ENCODE measurements around the gene TCF3. TPM values are rescaled to one million over a fixed set of nuclear protein-coding genes. Genes with fewer than 3 reads are reported as not detected.

Gene TCF3
- total RNA-seq, 2 experiments from 2014 or later = 124 to 126 TPM

GRCh38 chr19:1636325-1637236 is 15.8 kb downstream of the TCF3 start:
- Mint-ChIP-seq H3K27me3 (no peaks in the 10 kb centered on the region), H3K27ac (no peak overlapping the region), H3K9me3 (no peaks in the 10 kb centered on the region), H3K36me3 (ENCODE audit: low read depth) (peaks cover 15% of the 10 kb centered on the region), H3K4me1 (ENCODE audit: low read depth) (no peaks in the 10 kb centered on the region), H3K4me3 (no peak overlapping the region)
- ChIA-PET CTCF (interaction anchor here (1.0 kb wide), 1 partner anchor 36 kb away, joined by 3 read pairs; no protein-coding TSS in a partner anchor), POLR2A (interaction anchor here (1.2 to 1.5 kb wide), 3 partner anchors 14 to 26 kb away, joined by 3 to 4 read pairs (median 3); no protein-coding TSS in a partner anchor)
- DNase-seq = no peak
- ATAC-seq = no peak
- intact Hi-C loops (cut with micrococcal nuclease) = no loop called here
- no peak for TF ChIP-seq CTCF (IDR thresholded peaks at IDR 0.05)

GRCh38 chr19:1634938-1635243 is 17.5 kb downstream of the TCF3 start:
- CTCF ChIA-PET = interaction anchor here (1.1 kb wide), 1 partner anchor 38 kb away, joined by 3 read pairs; no protein-coding TSS in a partner anchor

GRCh38 chr19:1634242-1634937 is 18.0 kb downstream of the TCF3 start:
- DNase-seq (no peak), ATAC-seq (no peak)
- H3K9me3 Mint-ChIP-seq = no peaks in the 10 kb centered on the region
- peaks cover 12% of the 10 kb centered on the region for H3K36me3 Mint-ChIP-seq (ENCODE audit: low read depth)
- CTCF ChIA-PET = interaction anchor here (1.1 kb wide), 1 partner anchor 38 kb away, joined by 3 read pairs; no protein-coding TSS in a partner anchor
- TF ChIP-seq CTCF (IDR thresholded peaks at IDR 0.05) = no peak
- intact Hi-C loops (cut with micrococcal nuclease) = no loop called here
- no peaks in the 10 kb centered on the region for H3K27me3 Mint-ChIP-seq
- POLR2A ChIA-PET = interaction anchor here (1.3 kb wide), 1 partner anchor 16 kb away, joined by 5 read pairs; no protein-coding TSS in a partner anchor
- H3K4me3 Mint-ChIP-seq = no peak overlapping the region
- H3K27ac Mint-ChIP-seq = no peak overlapping the region
- no peaks in the 10 kb centered on the region for H3K4me1 Mint-ChIP-seq (ENCODE audit: low read depth)

More at GRCh38 chr19:1634938-1635243, 17.5 kb downstream of the TCF3 start:
- Mint-ChIP-seq H3K27ac (no peak overlapping the region), H3K27me3 (no peaks in the 10 kb centered on the region), H3K4me1 (ENCODE audit: low read depth) (no peaks in the 10 kb centered on the region), H3K4me3 (no peak overlapping the region), H3K36me3 (ENCODE audit: low read depth) (peaks cover 15% of the 10 kb centered on the region), H3K9me3 (no peaks in the 10 kb centered on the region)
- ATAC-seq = no peak
- TF ChIP-seq CTCF (IDR thresholded peaks at IDR 0.05) = no peak
- intact Hi-C loops (cut with micrococcal nuclease) = no loop called here
- DNase-seq = no peak
- POLR2A ChIA-PET = interaction anchor here (1.3 kb wide), 1 partner anchor 15 kb away, joined by 5 read pairs; no protein-coding TSS in a partner anchor

GRCh38 chr19:1633269-1633826 is 19.1 kb downstream of the TCF3 start:
- ChIA-PET CTCF (no interaction called here), POLR2A (interaction anchor here (1.6 kb wide), 1 partner anchor 176 kb away, joined by 3 read pairs; no protein-coding TSS in a partner anchor)
- no peak for TF ChIP-seq CTCF (IDR thresholded peaks at IDR 0.05)
- no peaks in the 10 kb centered on the region for H3K27me3 Mint-ChIP-seq
- ATAC-seq (no peak), DNase-seq (no peak)
- no peaks in the 10 kb centered on the region for H3K4me1 Mint-ChIP-seq (ENCODE audit: low read depth)
- no peak overlapping the region for H3K4me3 Mint-ChIP-seq
- H3K36me3 Mint-ChIP-seq (ENCODE audit: low read depth) = peaks cover 7% of the 10 kb centered on the region
- no peaks in the 10 kb centered on the region for H3K9me3 Mint-ChIP-seq
- no peak overlapping the region for H3K27ac Mint-ChIP-seq
- intact Hi-C loops (cut with micrococcal nuclease) = no loop called here
